ENCODE results near the gene CXorf38.

The CXorf38 gene

DNA sequence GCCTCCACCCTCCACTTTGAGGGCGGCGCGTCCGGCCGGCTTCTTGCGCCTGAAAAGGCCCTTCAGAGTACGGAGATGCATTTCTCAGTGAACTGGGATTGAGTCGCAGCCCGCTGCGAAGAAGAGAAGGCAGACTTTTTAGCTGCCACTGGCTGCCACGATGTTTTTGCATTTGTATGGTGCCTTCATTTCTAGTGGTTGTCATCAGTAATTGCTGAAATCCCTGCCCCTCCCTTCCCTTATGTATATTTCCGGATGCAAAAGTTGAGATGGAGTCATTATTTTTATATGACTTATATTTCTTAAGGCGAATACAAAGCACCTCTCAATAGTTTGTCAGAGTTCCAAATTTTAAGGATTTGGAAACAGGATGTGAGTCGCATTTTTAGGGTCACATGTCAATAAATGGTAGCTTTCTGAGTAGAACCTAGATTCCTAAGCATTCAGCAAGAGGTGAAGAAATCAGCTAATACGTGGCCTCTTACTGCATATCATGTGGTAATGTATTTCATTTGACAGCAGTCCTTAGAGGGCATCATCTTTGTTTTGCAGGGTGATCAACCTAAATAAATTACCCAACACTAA is 65.9 kb downstream of the CXorf38 start:
- H3K4me3 ChIP-seq (replicated peaks in 1 of 2; ENCODE audit: low read depth in 2 of 2, low read length in 2 of 2) = peak overlapping the region; percentile 65 to 78
- DNase-seq (ENCODE audit: low read depth in 2 of 2) = peak; percentile 28 to 68
- TF ChIP-seq, protein P1, sequence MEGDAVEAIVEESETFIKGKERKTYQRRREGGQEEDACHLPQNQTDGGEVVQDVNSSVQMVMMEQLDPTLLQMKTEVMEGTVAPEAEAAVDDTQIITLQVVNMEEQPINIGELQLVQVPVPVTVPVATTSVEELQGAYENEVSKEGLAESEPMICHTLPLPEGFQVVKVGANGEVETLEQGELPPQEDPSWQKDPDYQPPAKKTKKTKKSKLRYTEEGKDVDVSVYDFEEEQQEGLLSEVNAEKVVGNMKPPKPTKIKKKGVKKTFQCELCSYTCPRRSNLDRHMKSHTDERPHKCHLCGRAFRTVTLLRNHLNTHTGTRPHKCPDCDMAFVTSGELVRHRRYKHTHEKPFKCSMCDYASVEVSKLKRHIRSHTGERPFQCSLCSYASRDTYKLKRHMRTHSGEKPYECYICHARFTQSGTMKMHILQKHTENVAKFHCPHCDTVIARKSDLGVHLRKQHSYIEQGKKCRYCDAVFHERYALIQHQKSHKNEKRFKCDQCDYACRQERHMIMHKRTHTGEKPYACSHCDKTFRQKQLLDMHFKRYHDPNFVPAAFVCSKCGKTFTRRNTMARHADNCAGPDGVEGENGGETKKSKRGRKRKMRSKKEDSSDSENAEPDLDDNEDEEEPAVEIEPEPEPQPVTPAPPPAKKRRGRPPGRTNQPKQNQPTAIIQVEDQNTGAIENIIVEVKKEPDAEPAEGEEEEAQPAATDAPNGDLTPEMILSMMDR (IDR thresholded peaks at IDR 0.05; ENCODE audit: low read depth, low read length) = no peak

DNA sequence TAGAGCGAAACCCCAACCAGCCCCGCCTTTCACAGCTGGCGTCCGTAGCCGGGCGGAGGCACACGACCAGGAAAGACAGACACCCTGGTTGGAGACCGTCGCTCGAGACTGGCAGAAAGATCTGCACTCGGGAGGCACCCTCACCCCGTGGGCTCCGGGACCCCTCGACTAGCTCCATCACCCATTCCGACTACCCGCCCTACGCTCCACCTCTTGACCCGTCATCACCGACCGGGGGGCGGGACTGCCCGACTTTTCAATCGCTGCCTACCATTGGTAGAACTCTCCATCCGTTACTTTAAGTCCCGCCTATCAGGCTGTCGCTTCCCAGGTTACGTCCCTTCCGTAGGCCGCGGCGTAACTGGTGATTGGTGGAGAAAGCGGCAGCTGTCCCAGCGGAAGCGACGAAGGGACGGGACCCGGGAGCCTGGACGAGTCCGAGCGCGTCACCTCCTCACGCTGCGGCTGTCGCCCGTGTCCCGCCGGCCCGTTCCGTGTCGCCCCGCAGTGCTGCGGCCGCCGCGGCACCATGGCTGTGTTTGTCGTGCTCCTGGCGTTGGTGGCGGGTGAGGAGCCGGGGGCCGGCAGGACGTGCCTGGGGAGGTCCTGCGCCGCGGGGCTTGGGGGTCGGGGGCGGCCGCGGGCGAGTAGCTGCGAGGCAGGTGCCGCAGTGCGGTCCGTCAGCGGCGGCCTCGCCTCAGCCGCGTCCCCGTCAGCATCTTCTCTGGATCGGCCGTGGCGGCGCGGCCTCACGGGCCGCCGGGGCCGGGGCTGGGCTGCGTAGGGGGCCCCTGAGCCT is 66.6 kb downstream of the CXorf38 start, which contains the start of gene ATP6AP2:
TSS of gene ATP6AP2 (plus strand) at position 434 of the 799 bp plus-strand sequence. CDS start at position 530, 96 bp downstream.
- TF ChIP-seq, protein P1 (IDR thresholded peaks at IDR 0.05; ENCODE audit: low read depth, low read length) = no peak
- H3K4me3 ChIP-seq (replicated peaks in 1 of 2; ENCODE audit: low read depth in 2 of 2, low read length in 2 of 2) = peak within 1 kb of the TSS; percentile 65 to 78
- peak; percentile 93 for DNase-seq (ENCODE audit: low read depth in 2 of 2)

DNA sequence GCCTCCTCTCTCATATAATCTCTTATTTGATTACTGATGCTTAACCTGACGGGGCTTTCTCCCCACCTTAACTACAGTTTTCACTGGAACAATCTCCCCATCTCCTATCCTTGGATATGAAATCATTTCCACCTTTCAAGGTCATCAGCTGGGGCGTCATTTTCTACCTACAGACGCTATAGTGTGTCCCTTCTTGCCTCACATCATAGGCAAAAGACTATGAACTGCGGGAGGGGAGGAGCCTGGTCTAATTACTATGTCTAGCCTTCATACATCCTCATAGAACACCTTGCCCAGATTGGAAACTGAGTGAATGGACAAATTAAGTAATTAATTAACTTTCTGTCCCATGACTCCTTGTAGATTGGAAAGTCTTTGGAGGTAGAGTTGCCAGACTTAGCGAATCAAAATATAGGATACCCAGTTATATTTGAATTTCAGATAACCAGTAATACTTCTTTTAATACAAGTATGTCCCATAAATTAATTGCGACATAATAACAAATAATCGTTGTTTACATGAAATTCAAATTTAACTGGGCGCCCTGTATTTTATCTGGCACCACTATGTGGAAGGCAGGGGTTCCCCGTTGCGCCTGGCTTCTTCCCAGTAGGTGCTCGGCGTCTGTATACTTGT is 67.3 kb downstream of the CXorf38 start:
- no peak for DNase-seq (ENCODE audit: low read depth in 2 of 2)
- TF ChIP-seq, protein P1 (IDR thresholded peaks at IDR 0.05; ENCODE audit: low read depth, low read length) = no peak
- H3K4me3 ChIP-seq (replicated peaks in 1 of 2; ENCODE audit: low read depth in 2 of 2, low read length in 2 of 2) = peak overlapping the region; percentile 65 to 78

DNA sequence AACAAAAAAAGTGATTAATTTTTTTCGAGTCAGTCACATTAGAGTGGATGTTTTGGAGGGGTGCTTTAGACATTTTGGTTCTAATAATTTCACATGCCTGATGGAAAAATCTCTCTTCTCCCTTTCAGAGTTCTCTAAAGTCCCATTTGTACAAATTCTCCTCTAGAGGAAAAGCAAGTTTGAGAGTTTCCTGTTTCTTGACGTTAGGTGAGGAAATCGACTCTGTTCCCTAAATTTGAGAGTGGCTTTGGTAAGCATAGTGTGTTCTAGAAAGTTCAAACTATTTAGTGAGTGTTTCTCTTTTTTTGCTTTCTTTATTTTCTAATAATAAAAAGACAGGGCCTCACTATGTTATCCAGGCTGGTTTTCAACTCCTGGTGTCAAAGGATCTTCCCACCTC is 68.2 kb downstream of the CXorf38 start:
- TF ChIP-seq, protein P1 (IDR thresholded peaks at IDR 0.05; ENCODE audit: low read depth, low read length) = no peak
- no peak overlapping the region for H3K4me3 ChIP-seq (replicated peaks in 1 of 2; ENCODE audit: low read depth in 2 of 2, low read length in 2 of 2)
- no peak for DNase-seq (ENCODE audit: low read depth in 2 of 2)

DNA sequence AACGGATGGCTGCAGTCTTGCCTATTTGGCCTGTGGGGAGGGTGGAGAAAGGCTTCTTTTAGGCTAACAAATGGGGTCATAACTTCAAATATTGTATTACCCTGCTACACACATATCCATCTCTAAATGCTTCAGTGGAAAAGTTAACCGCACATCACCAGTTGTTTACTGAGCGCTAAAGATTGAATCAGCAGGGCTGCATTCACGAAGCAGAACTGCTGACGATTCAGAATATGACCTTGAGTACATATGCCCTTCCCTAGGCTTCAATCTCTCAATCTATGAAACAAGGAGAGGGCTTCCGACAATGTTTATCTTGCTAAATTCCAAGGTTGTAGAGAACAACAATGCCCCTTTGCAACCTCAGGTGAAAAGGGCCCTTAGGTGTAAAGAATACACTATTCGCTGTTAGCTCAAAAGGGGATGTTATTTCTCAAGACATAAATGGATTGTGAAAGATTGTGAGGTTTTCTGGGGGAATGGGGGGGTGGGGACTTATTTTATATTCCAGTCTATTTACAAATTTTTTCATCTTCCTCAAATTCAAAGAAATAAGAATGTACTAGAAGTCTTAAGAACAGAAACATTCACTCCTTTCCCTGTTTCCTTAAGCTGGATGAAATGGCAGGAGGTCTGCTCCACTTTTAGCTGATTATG is 69.2 kb downstream of the CXorf38 start:
- TF ChIP-seq, protein P1 (IDR thresholded peaks at IDR 0.05; ENCODE audit: low read depth, low read length) = no peak
- no peak for DNase-seq (ENCODE audit: low read depth in 2 of 2)
- no peak overlapping the region for H3K4me3 ChIP-seq (replicated peaks in 1 of 2; ENCODE audit: low read depth in 2 of 2, low read length in 2 of 2)
